ENCODE results near the gene NCAPD3. TPM values are rescaled to one million over a fixed set of nuclear protein-coding genes. Genes with fewer than 3 reads are reported as not detected.

Gene NCAPD3
- total RNA-seq, 1 donor from 2014 or later, result 25.4 TPM

DNA sequence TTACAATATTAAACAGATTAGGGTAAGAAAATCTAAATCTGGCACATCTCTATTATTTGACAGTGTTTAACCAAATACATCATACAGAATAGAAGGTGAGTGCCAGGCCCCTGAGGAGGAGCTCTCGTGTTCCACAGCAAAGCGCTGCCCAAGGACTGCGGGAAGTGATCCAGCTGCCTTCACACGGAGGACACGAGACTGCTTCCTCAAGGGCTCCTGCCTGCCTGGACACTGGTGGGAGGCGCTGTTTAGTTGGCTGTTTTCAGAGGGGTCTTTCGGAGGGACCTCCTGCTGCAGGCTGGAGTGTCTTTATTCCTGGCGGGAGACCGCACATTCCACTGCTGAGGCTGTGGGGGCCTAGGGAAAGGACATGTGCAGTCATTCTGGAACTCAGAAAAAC, 71.1 kb downstream of the NCAPD3 start:
- H3K9me3 Mint-ChIP-seq (ENCODE audit: unreplicated experiment), result no peaks in the 10 kb centered on the region
- DNase-seq (ENCODE audit: low spot score), result no peak
- peaks cover 26% of the 10 kb centered on the region for H3K27me3 Mint-ChIP-seq (ENCODE audit: unreplicated experiment)
- peaks cover 72% of the 10 kb centered on the region for H3K36me3 Mint-ChIP-seq (ENCODE audit: low read depth, unreplicated experiment)
- H3K27ac Mint-ChIP-seq (ENCODE audit: unreplicated experiment), result no peak overlapping the region
- peak overlapping the region; percentile 25 for H3K4me3 Mint-ChIP-seq (ENCODE audit: unreplicated experiment)
- TF ChIP-seq, protein P1, sequence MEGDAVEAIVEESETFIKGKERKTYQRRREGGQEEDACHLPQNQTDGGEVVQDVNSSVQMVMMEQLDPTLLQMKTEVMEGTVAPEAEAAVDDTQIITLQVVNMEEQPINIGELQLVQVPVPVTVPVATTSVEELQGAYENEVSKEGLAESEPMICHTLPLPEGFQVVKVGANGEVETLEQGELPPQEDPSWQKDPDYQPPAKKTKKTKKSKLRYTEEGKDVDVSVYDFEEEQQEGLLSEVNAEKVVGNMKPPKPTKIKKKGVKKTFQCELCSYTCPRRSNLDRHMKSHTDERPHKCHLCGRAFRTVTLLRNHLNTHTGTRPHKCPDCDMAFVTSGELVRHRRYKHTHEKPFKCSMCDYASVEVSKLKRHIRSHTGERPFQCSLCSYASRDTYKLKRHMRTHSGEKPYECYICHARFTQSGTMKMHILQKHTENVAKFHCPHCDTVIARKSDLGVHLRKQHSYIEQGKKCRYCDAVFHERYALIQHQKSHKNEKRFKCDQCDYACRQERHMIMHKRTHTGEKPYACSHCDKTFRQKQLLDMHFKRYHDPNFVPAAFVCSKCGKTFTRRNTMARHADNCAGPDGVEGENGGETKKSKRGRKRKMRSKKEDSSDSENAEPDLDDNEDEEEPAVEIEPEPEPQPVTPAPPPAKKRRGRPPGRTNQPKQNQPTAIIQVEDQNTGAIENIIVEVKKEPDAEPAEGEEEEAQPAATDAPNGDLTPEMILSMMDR (IDR thresholded peaks at IDR 0.05; ENCODE audit: unreplicated experiment), result no peak
- H3K4me1 Mint-ChIP-seq (ENCODE audit: unreplicated experiment), result peaks cover 32% of the 10 kb centered on the region

DNA sequence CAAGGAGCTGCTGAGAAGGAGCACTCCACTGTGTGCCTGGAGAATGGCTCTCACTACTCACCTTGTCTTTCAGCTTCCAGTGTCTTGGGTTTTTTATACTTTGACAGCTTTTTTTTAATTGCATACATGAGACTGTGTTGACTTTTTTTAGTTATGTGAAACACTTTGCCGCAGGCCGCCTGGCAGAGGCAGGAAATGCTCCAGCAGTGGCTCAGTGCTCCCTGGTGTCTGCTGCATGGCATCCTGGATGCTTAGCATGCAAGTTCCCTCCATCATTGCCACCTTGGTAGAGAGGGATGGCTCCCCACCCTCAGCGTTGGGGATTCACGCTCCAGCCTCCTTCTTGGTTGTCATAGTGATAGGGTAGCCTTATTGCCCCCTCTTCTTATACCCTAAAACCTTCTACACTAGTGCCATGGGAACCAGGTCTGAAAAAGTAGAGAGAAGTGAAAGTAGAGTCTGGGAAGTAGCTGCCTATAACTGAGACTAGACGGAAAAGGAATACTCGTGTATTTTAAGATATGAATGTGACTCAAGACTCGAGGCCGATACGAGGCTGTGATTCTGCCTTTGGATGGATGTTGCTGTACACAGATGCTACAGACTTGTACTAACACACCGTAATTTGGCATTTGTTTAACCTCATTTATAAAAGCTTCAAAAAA, 72.6 kb downstream of the NCAPD3 start:
- TF ChIP-seq, protein P1 (IDR thresholded peaks at IDR 0.05; ENCODE audit: unreplicated experiment), result no peak
- DNase-seq (ENCODE audit: low spot score), result no peak
- Mint-ChIP-seq H3K4me1 (ENCODE audit: unreplicated experiment) (peaks cover 32% of the 10 kb centered on the region), H3K4me3 (ENCODE audit: unreplicated experiment) (peak overlapping the region; percentile 77), H3K36me3 (ENCODE audit: low read depth, unreplicated experiment) (peaks cover 71% of the 10 kb centered on the region), H3K9me3 (ENCODE audit: unreplicated experiment) (no peaks in the 10 kb centered on the region), H3K27me3 (ENCODE audit: unreplicated experiment) (peaks cover 21% of the 10 kb centered on the region), H3K27ac (ENCODE audit: unreplicated experiment) (no peak overlapping the region)

DNA sequence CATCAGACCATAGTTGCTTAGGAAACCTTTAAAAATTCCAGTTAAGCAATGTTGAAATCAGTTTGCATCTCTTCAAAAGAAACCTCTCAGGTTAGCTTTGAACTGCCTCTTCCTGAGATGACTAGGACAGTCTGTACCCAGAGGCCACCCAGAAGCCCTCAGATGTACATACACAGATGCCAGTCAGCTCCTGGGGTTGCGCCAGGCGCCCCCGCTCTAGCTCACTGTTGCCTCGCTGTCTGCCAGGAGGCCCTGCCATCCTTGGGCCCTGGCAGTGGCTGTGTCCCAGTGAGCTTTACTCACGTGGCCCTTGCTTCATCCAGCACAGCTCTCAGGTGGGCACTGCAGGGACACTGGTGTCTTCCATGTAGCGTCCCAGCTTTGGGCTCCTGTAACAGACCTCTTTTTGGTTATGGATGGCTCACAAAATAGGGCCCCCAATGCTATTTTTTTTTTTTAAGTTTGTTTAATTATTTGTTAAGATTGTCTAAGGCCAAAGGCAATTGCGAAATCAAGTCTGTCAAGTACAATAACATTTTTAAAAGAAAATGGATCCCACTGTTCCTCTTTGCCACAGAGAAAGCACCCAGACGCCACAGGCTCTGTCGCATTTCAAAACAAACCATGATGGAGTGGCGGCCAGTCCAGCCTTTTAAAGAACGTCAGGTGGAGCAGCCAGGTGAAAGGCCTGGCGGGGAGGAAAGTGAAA, 73.4 kb downstream of the NCAPD3 start:
- peaks cover 29% of the 10 kb centered on the region for H3K4me1 Mint-ChIP-seq (ENCODE audit: unreplicated experiment)
- no peak overlapping the region for H3K27ac Mint-ChIP-seq (ENCODE audit: unreplicated experiment)
- no peak for DNase-seq (ENCODE audit: low spot score)
- H3K9me3 Mint-ChIP-seq (ENCODE audit: unreplicated experiment), result no peaks in the 10 kb centered on the region
- TF ChIP-seq, protein P1 (IDR thresholded peaks at IDR 0.05; ENCODE audit: unreplicated experiment), result no peak
- no peak overlapping the region for H3K4me3 Mint-ChIP-seq (ENCODE audit: unreplicated experiment)
- peaks cover 64% of the 10 kb centered on the region for H3K36me3 Mint-ChIP-seq (ENCODE audit: low read depth, unreplicated experiment)
- H3K27me3 Mint-ChIP-seq (ENCODE audit: unreplicated experiment), result peaks cover 21% of the 10 kb centered on the region

DNA sequence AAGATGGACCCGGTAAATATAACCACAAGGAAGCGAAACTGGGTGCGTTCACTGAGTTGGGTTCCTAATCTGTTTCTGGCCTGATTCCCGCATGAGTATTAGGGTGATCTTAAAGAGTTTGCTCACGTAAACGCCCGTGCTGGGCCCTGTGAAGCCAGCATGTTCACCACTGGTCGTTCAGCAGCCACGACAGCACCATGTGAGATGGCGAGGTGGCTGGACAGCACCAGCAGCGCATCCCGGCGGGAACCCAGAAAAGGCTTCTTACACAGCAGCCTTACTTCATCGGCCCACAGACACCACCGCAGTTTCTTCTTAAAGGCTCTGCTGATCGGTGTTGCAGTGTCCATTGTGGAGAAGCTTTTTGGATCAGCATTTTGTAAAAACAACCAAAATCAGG, 74.4 kb downstream of the NCAPD3 start:
- DNase-seq (ENCODE audit: low spot score), result no peak
- no peak overlapping the region for H3K4me3 Mint-ChIP-seq (ENCODE audit: unreplicated experiment)
- no peaks in the 10 kb centered on the region for H3K9me3 Mint-ChIP-seq (ENCODE audit: unreplicated experiment)
- H3K36me3 Mint-ChIP-seq (ENCODE audit: low read depth, unreplicated experiment), result peaks cover 64% of the 10 kb centered on the region
- TF ChIP-seq, protein P1 (IDR thresholded peaks at IDR 0.05; ENCODE audit: unreplicated experiment), result no peak
- peaks cover 29% of the 10 kb centered on the region for H3K4me1 Mint-ChIP-seq (ENCODE audit: unreplicated experiment)
- H3K27me3 Mint-ChIP-seq (ENCODE audit: unreplicated experiment), result peaks cover 19% of the 10 kb centered on the region
- no peak overlapping the region for H3K27ac Mint-ChIP-seq (ENCODE audit: unreplicated experiment)

DNA sequence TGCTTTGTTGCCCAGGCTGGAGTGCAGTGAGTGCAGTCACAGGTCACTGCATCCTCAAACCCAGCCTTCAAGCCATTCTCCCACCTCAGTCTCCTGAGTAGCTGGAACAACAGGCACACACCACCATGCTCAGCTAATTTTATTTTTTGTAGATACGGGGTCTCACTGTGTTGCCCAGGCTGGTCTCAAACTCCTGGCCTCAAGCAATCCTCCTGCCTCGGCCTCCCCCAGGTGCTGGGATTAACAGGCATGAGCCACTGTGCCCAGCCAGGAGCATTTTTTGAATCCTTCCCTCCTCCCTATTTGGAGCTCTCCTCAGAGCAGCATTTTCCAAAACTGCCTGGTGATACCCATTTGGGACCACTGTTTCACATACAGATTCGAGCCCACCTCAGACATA, 77.2 kb downstream of the NCAPD3 start:
- peaks cover 33% of the 10 kb centered on the region for H3K4me1 Mint-ChIP-seq (ENCODE audit: unreplicated experiment)
- DNase-seq (ENCODE audit: low spot score), result no peak
- H3K4me3 Mint-ChIP-seq (ENCODE audit: unreplicated experiment), result peak overlapping the region; percentile 53
- peaks cover 75% of the 10 kb centered on the region for H3K36me3 Mint-ChIP-seq (ENCODE audit: low read depth, unreplicated experiment)
- H3K27ac Mint-ChIP-seq (ENCODE audit: unreplicated experiment), result no peak overlapping the region
- peaks cover 11% of the 10 kb centered on the region for H3K27me3 Mint-ChIP-seq (ENCODE audit: unreplicated experiment)
- TF ChIP-seq, protein P1 (IDR thresholded peaks at IDR 0.05; ENCODE audit: unreplicated experiment), result no peak
- H3K9me3 Mint-ChIP-seq (ENCODE audit: unreplicated experiment), result no peaks in the 10 kb centered on the region

All from endothelial cell (in vitro differentiated cells).